NCI-H774 (cell line): Measurements from ENCODE around the gene ING5.

Experiments used
- DNase-seq: peaks from one replicate; lab custom pipeline; 2025; lab: John Stamatoyannopoulos, UW

ING5 gene

GRCh38 chr2:241672243-241673188, 29.3 kb upstream of the ING5 start:
- no peak for DNase-seq

DNA sequence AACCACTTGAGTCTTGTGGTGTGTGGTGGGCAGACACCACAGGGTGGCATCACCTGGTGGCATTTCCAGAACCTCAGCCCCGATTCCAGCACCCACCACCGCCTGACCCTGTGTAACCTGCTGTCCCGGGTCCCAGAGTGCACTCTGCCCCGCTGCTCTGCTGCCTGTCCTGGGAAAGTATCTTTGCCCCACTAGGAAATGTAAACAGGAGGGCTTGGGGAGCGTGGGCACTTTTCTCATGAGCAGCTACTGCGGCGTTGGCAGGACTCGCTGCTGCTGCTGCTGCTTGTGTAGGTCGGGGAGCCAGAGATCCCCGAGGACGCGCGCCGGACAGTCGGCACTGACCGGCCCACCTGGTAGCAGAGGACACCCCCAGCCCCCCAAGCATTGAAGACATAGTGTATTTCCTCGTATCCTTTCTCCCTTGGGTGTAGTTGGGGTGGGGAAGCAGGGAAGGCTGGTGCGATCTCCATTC, 28.6 kb upstream of the ING5 start:
- DNase-seq = no peak

- no peak for DNase-seq
These were observed 27.8 kb upstream of the ING5 start for GRCh38 chr2:241673797-241674725.

GRCh38 chr2:241675885-241676284, 26.0 kb upstream of the ING5 start:
- no peak for DNase-seq

GRCh38 chr2:241676665-241677064, 25.2 kb upstream of the ING5 start:
- no peak for DNase-seq

DNA sequence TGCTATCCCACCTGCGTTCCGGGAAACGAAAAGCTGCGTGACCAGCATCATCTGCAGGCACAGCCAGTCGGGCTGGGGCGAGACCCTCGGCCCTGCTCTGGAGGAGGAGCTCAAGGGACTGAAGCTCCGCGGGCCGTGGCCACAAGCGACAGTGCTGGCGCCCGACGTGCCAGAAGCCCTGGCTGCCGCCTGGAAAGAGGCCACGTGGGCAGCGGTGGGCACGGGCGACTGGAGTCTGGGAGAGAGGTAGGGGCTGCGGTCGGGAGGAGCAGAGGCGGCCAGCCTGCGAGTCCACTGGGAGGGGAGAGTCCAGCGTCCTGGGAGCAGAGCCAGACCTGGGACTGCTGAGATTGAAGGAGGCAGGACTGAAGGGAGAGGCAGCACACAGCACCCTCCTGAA, 24.4 kb upstream of the ING5 start:
- DNase-seq = no peak

DNA sequence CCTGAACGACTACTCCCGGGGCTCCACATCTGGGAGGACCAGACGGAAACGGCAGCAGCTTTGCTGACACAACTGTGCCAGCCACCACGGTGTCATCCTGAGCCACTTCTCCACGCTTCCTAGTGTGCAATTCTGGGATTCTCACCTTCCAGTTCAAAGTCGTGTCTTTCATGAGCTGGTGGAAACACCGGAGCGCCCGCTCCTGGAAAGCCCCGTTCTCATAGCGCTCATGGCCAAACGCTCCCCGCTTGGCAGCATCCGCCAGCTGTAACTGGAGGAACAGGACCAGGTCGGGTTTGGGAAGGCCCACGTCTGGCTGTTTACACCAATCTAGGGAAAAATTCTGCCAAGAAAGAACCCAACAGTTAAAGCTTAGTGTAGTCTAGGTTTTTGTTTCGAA, 23.5 kb upstream of the ING5 start:
- DNase-seq = no peak

DNA sequence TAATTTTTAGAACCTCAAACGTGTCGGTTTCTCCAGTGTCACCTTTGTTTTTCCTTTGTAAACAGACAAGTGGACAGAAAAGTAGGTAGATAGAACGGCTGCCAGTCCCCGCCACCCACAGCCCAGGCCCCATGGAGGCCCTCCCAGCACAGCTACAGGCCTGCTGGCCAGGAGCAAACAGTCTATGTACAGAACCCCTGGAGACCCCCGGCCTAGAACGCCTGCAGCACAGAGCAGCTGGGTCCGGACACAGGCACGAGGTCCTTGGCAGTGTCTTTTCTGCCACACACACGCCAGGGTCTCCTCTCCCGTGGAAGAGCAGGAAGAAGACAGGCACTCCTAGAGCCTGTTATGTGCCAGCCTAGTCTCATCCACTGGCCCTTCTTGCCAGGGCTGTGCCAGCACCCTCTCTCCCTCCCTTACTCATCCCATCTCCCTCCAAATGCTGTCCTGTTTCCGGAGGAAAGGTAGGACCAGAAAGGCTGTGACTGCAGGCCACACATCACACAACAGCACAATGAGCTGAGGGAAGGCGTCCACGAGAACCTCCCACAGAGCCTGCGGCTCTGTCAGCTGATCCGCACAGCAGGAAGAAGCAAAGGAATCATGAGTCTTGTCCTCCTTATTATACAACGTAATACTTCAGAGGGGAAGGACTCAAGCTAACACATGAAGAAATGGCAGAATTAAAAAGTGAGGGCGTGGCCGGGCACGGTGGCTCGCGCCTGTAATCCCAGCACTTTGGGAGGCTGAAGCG, 22.9 kb upstream of the ING5 start:
- DNase-seq = no peak

- DNase-seq = no peak
These were observed 21.8 kb upstream of the ING5 start for GRCh38 chr2:241680044-241680443.

DNA sequence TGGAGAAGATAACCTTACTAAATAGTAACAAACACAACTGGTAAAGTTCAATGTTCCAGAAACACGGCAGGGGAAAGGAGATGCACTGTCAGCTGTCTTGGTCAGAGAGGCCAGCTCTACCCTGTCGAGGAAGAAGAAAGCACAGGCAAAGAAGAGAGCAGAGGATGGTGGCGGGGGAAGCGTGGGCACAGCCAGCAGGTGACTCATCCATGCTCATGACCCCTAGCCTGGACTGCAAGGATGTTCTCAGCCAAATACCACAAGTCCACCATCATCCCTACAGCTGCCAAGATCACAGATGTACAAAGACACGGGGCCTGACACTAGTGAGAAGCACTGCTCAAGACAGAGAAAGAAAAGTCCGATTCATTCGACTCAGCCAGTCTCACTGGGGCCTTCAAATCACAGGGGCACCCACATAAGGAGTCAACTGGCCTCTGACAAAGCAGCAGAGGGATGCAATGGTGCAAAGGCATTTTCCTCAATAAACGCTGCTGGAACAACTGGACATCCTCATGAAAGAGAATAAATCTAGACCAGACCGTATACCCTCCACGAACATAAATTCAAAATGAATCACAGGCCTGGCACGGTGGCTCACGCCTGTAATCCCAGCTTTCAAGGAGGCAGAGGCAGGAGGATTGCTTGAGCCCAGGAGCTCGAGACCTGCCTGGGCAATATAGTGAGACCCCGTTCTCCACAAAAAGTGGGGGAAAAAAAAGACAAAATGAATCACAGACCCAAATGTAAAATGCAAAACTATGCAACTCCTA, 20.8 kb upstream of the ING5 start:
- DNase-seq = no peak

DNA sequence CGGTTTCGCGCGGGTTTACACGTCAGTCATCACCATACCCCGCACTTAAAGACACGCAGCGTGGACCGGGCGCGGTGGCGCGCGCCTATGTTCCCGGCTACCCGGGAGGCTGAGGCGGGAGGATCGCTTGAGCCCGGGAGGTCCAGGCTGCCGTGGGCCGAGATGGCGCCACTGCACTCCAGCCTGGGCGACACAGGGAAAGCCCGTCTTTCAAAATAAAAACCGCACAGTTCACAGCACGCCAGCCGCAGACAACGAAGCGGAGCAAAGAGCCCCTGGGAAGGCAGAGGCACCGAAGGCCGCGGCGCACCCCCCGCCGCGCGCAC, 15.6 kb upstream of the ING5 start:
- no peak for DNase-seq

DNA sequence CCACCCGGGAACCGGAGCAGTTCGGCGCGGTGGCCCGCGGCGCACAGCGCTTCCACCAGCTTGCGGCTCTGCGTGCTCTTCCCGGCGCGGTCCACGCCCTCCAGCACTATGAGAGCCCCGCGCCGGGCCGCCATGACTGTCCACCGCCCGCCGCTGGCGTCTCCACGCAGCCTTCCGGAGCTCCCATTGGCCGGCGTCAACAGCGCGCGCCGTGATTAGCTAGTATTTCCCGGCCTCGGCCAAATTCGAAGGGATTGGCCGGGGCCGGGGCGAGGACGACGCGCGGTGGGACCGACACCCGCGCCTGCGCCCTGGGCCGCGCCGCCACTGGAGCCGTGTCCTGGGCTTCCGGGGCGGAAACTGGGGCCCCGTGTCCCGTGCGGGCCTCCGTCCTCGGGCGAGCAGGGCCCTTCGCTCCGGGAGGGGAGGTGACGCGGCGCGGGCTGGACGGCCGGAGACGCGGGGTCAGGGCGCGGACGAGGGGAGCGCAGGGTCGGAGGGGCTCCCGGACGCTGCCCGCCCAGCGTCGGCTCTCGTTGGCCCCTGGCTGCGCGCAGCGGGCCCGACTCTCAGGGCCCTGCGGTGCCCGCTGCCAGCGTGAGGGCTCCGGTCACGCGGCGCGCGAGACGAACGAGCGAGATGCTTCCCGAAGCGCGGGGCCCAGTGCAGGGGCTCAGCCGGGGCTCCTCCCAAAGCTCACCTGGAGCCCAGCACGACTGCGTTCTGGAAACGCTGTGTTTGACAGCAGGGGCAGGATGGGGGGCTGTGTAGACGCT, 15.0 kb upstream of the ING5 start, which contains the start of gene DTYMK:
DTYMK (minus strand) TSS at position 166 of the 776 bp plus-strand sequence; CDS start at position 134, 32 bp downstream.
- DNase-seq = peak; percentile 96

DNA sequence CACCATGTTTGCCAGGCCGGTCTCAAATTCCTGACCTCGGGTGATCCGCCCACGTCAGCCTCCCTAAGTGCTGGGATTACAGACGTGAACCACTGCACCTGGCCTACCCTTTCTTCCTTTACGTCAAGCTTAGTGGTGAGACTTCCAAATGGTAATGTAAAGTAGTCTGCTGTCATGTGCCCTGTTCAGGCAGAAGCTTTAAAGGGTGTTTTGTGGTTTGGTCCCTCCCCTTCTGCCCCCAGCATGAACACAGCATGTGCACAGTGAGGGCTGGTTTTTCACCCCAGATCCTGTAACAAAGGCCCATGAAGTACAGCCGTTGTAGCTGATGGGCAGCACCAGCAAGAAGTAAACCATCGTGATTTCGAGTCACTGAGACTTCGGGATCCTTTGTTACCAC, 12.5 kb upstream of the ING5 start:
- no peak for DNase-seq

GRCh38 chr2:241690202-241690717, 11.6 kb upstream of the ING5 start:
- DNase-seq = no peak

DNA sequence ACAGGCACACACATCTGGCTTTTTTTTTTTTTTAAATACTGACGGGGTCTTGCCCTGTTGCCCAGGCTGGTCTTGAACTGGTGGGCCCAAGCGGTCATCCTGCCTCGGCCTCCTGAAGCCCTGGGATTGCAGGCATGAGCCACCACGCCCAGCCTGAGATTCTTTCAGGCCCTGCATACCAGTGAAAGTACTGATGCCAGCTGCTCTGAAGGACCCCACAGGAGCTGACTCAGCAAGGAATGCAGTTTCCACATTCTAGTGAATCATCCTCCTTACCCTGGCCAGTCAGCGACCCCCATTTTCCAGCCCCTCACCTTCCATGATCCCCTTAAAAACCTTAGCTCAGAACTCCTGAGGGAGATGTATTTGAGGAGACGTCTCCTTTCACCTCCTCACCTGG, 9.4 kb upstream of the ING5 start:
- DNase-seq = no peak

DNA sequence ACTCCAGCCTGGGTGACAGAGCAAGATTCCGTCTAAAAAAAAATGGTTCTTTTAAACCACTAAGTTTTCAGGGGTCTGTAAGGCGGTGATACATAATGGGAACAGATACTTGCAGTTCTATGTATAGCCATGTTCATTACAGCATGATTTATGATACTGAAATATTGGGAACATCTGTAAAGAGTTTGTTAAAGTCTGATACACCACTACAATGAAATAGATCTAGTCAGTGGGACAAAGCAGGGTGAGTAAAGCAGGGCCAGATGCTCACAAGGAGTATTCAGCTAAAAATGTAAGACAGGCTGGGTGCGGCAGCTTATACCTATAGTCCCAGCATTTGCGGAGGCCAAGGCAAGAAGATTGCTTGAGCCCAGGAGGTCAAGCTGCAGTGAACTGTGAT, 6.2 kb upstream of the ING5 start:
- no peak for DNase-seq

DNA sequence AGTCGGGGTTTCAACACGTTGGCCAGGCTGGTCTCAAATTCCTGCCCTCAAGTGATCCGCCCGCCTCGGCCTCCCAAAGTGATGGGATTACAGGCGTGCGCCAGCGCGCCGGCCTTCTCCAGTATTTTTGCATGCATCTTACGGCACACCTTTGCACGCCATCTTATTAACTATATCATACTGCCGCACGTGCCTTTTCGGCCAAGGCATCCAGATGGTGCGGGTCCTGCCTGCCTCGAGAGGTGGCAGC, 765 bp upstream of the ING5 start:
- no peak for DNase-seq

DNA sequence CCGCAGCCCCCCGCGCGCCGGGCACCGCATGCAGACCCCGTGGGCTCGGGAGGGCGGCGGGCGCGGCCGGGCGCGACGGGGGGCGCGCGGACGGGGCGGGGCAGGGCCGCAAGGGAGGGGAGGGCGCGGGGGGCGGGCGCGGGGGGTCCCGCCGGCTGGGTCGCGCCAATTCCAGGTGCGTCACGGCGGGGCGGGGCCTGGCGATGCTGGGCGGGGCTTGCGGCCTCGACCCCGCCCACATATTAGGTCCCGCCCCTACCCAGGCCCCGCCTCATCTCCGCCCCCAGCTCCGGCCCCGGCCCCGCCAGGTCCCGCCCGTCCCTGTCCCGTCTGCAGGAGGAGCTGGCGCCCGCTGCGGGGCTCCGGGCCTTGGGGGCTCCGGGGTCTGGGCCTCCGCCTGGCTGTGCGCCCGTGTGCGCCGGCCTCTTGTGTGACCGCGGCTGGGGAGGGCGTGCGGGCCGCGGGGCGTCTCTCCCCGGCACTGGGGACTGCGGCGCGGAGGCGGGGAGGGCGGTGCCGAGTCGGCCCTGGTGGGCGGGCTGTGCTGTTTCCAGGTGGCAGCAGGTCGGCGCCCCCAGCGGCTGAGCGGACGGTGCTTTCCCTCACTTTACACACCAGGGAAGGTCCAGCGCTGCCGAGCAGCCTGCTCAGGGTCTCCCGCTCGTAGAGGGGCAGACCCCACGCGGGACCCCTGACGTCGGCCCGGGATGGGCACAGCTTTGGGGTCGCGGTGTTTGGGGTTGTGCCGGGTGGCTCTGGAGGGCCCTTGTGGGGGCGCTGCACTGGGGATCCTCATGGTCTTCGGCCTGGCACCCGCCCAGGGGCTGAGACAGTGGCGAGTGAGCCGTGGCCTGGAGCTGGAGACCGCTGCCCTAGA, 554 bp downstream of the ING5 start:
- peak; percentile 81 for DNase-seq

- DNase-seq = no peak
These were observed 1.3 kb downstream of the ING5 start for GRCh38 chr2:241703032-241703604.
